GM19239 (cell line): ENCODE results near the gene BLVRB.
"Not testable (repeated sequence)": the region's sequence is repeated elsewhere in the genome, so short reads cannot be mapped to it uniquely, and the experiment has no call there.

ENCODE experiments used
- DNase-seq: peaks from one replicate; pipeline ENCODE4 v3.0.0; 2011; ENCODE audit warnings: low spot score; ENCODE audit not compliant: insufficient read length
- FAIRE-seq: peaks from 2 replicates; lab custom pipeline; 2011; peaks lifted over from hg19 to GRCh38; lab: Jason Lieb, UNC

Gene BLVRB

DNA sequence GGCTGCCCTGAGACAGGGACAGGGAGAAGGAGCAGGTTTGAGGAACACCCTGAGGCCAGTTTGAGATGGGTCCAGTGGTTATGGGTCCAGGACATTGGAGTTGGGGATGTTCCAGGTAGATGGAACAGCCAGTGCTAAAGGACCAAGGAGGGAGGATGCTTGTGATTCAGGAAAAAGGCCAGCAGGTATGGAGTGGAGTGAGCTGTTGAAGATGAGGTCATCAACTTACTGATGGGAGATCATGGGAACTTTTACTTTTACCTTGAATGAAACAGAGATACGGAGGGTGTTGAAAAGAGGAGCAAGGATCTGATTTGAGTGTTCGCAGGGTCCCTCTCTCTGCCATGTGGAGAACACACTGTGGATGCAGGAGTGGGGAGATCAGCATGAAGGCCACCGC, 26.7 kb upstream of the BLVRB start:
- DNase-seq (no peak), FAIRE-seq (no peak)

DNA sequence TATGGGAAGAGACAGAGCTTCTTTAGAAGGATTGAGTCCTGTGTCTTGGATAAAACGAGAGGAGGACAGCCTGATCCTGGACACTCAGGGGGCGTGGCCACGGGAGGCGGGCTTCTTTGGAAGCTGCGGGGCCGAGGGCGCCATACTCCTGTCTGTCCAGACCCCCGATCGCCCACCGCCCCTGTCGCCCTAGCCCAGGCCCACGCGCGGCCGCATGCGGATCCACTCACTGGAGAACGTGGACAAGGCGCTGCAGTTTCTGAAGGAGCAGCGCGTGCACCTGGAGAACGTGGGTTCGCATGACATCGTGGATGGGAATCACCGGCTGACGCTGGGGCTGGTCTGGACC, 24.3 kb upstream of the BLVRB start:
- no peak for FAIRE-seq
- DNase-seq = no peak

- DNase-seq = no peak
- FAIRE-seq = no peak
Measured at GRCh38 chr19:40486017-40486416, 20.5 kb upstream of the BLVRB start.

GRCh38 chr19:40475878-40476644, 10.5 kb upstream of the BLVRB start:
- FAIRE-seq = not testable (repeated sequence)

DNA sequence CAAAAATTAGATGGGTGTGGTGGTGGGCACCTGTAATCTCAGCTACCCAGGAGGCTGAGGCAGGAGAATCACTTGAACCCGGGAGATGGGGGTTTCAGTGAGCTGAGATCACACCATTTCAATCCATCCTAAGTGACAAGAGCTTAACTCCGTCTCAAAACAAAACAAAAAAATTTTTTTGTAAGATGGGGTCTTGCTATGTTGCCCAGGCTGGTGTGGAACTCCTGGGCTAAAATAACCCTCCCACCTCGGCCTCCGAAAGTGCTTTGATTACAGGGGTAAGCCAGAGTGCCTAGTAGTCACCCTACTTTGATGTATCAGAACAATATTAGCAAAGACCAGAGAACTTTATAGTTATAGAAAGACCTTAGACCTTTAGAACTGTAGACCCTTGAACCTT, 9.2 kb upstream of the BLVRB start:
- no peak for FAIRE-seq
- no peak for DNase-seq

More at GRCh38 chr19:40475878-40476644, 10.5 kb upstream of the BLVRB start:
- not testable (repeated sequence) for DNase-seq

- DNase-seq = no peak
- FAIRE-seq = no peak
Measured at GRCh38 chr19:40472516-40472915, 7.0 kb upstream of the BLVRB start.

GRCh38 chr19:40471111-40471510, 5.6 kb upstream of the BLVRB start:
- FAIRE-seq = no peak
- no peak for DNase-seq

GRCh38 chr19:40469011-40469410, 3.5 kb upstream of the BLVRB start:
- no peak for FAIRE-seq

GRCh38 chr19:40466985-40467734, 1.6 kb upstream of the BLVRB start, which contains the start of gene SPTBN4:
Gene SPTBN4, plus strand, starts transcription at chr19:40467001. Its CDS starts 5,621 bp downstream, at chr19:40472622.
- DNase-seq (no peak), FAIRE-seq (no peak)

More at GRCh38 chr19:40469011-40469410, 3.5 kb upstream of the BLVRB start:
- no peak for DNase-seq

DNA sequence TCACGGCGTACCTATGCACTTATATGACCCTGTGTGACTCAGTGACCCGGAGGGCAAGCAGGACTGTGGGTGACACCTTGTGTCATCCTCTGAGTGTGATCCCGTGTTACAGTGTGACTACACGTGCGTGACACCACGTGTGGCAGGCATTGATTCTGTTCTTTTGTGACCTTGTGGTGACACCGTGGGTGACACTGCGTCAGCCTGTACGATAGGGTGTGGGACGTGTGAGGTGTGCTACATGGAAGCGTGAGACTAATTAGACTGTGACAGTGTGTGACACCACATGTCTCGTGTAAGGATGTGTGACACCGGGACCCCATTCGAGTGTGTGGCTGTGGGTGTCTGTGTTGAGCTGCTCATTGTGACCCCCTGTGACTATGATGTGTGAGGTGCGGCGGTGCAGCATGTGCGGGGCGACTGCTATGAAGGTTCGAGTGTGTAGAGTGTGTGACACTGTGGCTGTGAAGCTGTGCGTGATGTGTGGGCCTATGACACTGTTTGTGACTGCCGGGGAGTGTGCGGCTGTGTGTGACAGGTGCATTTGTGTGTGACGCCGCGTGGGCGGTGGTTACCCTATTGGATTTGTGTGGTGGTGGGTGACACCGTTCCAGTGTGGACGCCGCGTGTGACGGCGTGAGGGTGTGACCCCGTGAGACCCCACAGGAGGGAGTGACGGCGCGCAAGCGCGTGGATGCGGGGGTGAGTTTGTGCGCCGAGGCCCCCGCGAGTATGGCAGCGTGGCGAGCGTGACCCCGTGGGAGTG, 857 bp upstream of the BLVRB start:
- DNase-seq (peak; percentile 40), FAIRE-seq (no peak)

DNA sequence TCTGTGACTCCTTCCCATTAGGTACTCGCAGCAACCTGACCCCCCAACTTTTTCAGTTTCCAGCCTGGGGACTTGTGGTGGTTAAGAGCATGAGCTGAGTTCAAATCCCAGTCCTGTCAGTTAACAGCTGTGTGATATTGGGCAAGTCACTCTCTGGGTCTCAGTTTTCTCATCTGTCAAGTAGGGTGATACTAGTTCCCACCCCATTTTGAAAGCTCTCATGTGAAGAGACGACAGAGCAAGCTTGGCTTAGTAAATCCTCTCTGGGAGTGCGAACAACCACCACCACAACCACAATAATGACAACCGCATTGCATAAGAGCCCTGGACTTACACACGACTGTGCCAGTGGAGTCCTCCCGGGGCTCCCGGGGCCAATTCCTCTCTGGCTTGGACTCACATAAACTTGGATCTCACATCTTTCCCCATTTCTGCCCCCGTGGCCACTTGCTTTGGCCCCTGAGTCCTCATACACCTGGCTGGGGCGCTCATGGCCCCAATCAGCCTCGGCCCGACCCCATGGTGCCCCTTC, 454 bp downstream of the BLVRB start:
- FAIRE-seq (no peak), DNase-seq (no peak)

DNA sequence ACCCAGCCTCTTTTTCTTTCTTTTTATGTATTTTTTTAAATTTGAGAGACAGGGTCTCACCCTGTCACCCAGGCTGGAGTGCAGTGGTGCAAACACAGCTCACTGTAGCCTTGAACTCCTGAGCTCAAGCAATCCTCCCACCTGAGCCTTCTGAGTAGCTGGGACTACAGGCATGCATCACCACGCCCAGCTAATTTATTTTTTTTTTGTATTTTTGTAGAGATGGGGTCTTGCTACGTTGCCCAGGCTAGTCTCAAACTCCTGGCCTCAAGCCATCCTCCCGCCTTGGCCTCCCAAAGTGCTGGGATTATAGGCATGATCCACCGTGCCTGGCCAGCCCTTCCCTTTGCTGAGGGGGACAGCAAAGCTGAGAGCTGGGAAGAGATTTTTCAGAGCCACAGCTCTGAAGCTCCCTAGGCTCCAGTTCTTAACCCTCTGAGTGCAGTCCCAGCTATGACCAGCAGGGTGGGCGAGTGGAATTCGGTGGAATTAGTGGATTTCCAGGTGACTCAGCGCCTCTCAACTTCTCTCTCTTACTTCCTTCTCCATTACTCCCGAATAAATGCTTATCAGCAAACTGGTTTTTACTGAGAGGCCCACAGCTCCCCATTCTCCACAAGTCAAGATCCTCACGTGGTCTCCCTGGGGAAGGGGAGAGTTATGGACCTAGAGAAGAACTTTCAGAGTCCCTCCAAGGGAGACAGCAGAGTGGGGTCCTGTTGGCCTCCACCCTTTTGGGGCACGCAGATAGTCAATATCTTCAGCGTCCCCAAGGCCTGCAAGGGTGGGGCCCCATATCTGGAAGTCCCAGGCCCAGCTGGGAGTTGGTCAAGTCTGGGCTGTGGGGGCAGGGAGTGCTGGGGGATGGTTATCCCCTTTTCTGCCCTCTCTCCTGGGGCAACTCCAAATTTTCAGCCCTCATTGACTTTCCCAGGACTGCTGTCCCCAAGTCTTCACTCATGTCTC, 1.2 kb downstream of the BLVRB start:
- FAIRE-seq = peak; percentile 47
- no peak for DNase-seq

DNA sequence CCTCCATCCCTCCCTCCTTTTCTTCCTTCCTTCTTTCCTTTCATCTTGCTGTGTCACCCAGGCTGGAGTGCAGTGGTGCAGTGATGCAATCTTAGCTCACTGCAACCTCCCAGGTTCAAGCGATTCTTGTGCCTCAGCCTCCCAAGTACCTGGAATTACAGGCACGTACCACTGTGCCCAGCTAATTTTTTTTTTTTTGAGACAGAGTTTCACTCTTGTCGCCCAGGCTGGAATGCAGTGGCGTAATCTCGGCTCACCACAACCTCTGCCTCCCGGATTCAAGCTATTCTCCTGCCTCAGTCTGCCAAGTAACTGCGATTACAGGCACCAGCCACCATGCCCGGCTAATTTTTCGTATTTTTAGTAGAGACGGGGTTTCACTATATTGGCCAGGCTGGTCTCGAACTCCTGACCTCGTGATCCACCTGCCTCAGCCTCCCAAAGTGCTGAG, 1.9 kb downstream of the BLVRB start:
- FAIRE-seq, DNase-seq: not testable (repeated sequence)

GRCh38 chr19:40461669-40462221, 3.8 kb downstream of the BLVRB start:
- DNase-seq = peak; percentile 52
- peak; percentile 74 for FAIRE-seq

- FAIRE-seq (no peak), DNase-seq (no peak)
Measured at GRCh38 chr19:40460185-40460584, 5.4 kb downstream of the BLVRB start.

- DNase-seq = no peak
- FAIRE-seq = no peak
Measured at GRCh38 chr19:40458597-40458974, 7.0 kb downstream of the BLVRB start.

- no peak for FAIRE-seq
- no peak for DNase-seq
Measured at GRCh38 chr19:40457953-40458596, 7.5 kb downstream of the BLVRB start.

DNA sequence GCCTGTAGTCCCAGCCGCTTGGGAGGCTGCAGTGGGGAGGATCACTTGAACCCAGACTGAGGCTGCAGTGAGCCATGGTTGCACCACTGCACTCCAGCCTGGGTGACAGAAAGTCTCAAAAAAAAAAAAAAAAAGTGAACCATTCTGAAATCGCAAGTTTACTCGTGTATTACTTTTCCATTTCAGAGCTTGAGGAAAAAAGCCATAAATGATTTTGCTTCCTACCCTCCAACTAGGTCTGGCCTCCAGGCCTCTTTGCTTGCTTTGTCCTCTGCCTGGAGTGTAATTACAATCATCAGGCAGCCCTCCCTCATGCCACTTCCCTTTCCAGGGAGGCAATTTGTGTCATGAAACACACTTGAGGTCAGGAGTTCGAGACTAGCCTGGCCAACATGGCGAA, 8.5 kb downstream of the BLVRB start:
- FAIRE-seq (no peak), DNase-seq (no peak)
